K562 (cell line): ENCODE data around the gene SORCS1. TPM values are rescaled to one million over a fixed set of nuclear protein-coding genes. Genes with fewer than 3 reads are reported as not detected.

Source experiments
- ATAC-seq: fragments of 200-7000 bp; cut with Tn5 transposase; 3 replicates; pipeline ENCODE4 v1.9.1; 2020; ENCODE audit warnings: moderate library complexity
- BruUV-seq: library from RNA; stranded (reverse); fragments of 400-500 nt; replicated peaks from 2 replicates; lab custom pipeline; 2021; lab: Mats Ljungman, UMichigan
- CTCF ChIA-PET: fragments of 300-600 bp; formaldehyde crosslinking; extraction: SDS; loops from one replicate; lab custom pipeline; 2021; ENCODE audit warnings: low intra/inter-chr PET ratio; lab: Yijun Ruan, JAX
- POLR2A ChIA-PET: fragments of 300-600, 350-650 bp; sonication (Branson Sonifier 250); formaldehyde crosslinking; extraction: SDS; loops from one replicate; lab custom pipeline; 2021; ENCODE audit warnings: antibody characterized with exemption, inconsistent platforms; lab: Yijun Ruan, JAX
- DNase-seq, 4 experiments: peaks; one replicate each; pipeline versions ENCODE4 v3.0.0 to v3.0.0-alpha.2; 2011 to 2018; ENCODE audit warnings: low spot score in 3 of 4, mixed read lengths in 3 of 4; ENCODE audit errors: extremely low read depth in 1 of 4
- FAIRE-seq: peaks from 2 replicates; lab custom pipeline; 2011; peaks lifted over from hg19 to GRCh38; lab: Jason Lieb, UNC
- H2AFZ ChIP-seq: 2 replicates; pipeline ENCODE4 v1.6.0; 2011; ENCODE audit warnings: low read depth, low read length, control low read depth, inconsistent platforms
- H3K27ac ChIP-seq: fragments of 200-600 bp; 3 replicates; pipeline ENCODE4 v1.8.0; 2011; ENCODE audit warnings: low read depth, mild to moderate bottlenecking, control low read depth, inconsistent platforms, low read length, moderate library complexity, mixed read lengths; ENCODE audit errors: extremely low read depth
- H3K27me3 ChIP-seq, 2 experiments: fragments of 300-600 bp in 1 of 2; 2 replicates in 1 of 2; 3 replicates in 1 of 2; pipeline versions ENCODE4 v1.6.0 to v1.8.0; 2011; ENCODE audit warnings: inconsistent platforms in 2 of 2, low read length in 2 of 2, mild to moderate bottlenecking in 1 of 2, mixed read lengths in 1 of 2, moderate library complexity in 1 of 2; ENCODE audit not compliant: control insufficient read depth in 2 of 2, insufficient read depth in 2 of 2
- H3K36me3 ChIP-seq: fragments of 300-600 bp; 3 replicates; pipeline ENCODE4 v1.8.0; 2011; ENCODE audit warnings: mild to moderate bottlenecking, low read length, inconsistent platforms; ENCODE audit not compliant: control insufficient read depth, insufficient read depth
- H3K4me1 ChIP-seq, 2 experiments: fragments of 200-600 bp in 1 of 2; replicated peaks in 1 of 2; 2 replicates in 1 of 2; 3 replicates in 1 of 2; pipeline versions ENCODE4 v1.5.1 to v1.8.0; 2011; ENCODE audit warnings: inconsistent platforms in 2 of 2, low read length in 2 of 2, mild to moderate bottlenecking in 1 of 2, mixed read lengths in 1 of 2, moderate library complexity in 1 of 2; ENCODE audit not compliant: control insufficient read depth in 2 of 2, insufficient read depth in 2 of 2
- H3K4me2 ChIP-seq: 2 replicates; pipeline ENCODE4 v1.6.1; 2011; ENCODE audit warnings: low read length, control low read depth, inconsistent platforms, mixed read lengths; ENCODE audit not compliant: insufficient read depth
- H3K4me3 ChIP-seq: fragments of 200-600 bp; sonication (generic), shearing (Covaris generic); 2 replicates; pipeline ENCODE4 v1.5.1; 2016; ENCODE audit warnings: control low read depth, inconsistent platforms
- H3K79me2 ChIP-seq: fragments of 200-600 bp; 3 replicates; pipeline ENCODE4 v1.8.0; 2011; ENCODE audit warnings: low read length, inconsistent platforms; ENCODE audit not compliant: control insufficient read depth, insufficient read depth
- H3K9ac ChIP-seq, 2 experiments: 2 replicates each; pipeline versions ENCODE4 v1.6.0 to v1.6.1; 2011; ENCODE audit warnings: low read depth in 2 of 2, low read length in 2 of 2, control low read depth in 1 of 2, inconsistent platforms in 1 of 2, mild to moderate bottlenecking in 1 of 2, mixed read lengths in 1 of 2; ENCODE audit not compliant: insufficient read depth in 1 of 2
- H3K9me1 ChIP-seq: one replicate; pipeline ENCODE4 v1.6.0; 2011; ENCODE audit warnings: inconsistent platforms, mild to moderate bottlenecking, low read length, moderate library complexity; ENCODE audit not compliant: control insufficient read depth, insufficient read depth
- H3K9me3 ChIP-seq: replicated peaks from 2 replicates; pipeline ENCODE4 v1.5.1; 2011; ENCODE audit warnings: low read depth, low read length, inconsistent platforms; ENCODE audit not compliant: control insufficient read depth, insufficient read depth
- H4K20me1 ChIP-seq: replicated peaks from 2 replicates; pipeline ENCODE4 v1.6.1; 2011; ENCODE audit warnings: low read length, inconsistent platforms, mixed read lengths; ENCODE audit not compliant: control insufficient read depth, insufficient read depth
- E2F8 ChIP-seq: fragments of 450-650 bp; IDR thresholded peaks from 2 replicates; pipeline ENCODE4 v1.7.1; 2018; ENCODE audit warnings: mild to moderate bottlenecking, low read depth; ENCODE audit not compliant: partially characterized antibody
- ETV5 ChIP-seq: sonication (generic); formaldehyde crosslinking; IDR thresholded peaks from 2 replicates; pipeline ENCODE4 v1.4.0; 2020; ENCODE audit warnings: low read depth, mild to moderate bottlenecking, missing genetic modification reagents
- LCOR ChIP-seq: sonication (generic); formaldehyde crosslinking; IDR thresholded peaks from 2 replicates; pipeline ENCODE4 v1.8.0; 2022; ENCODE audit warnings: mild to moderate bottlenecking, missing genetic modification reagents
- WGBS: fragments of 100-300 bp; shearing (Covaris generic); methylation state at CpG from one replicate; pipeline ENCODE4 v1.1.6; 2016; ENCODE audit warnings: low coverage, mixed read lengths; ENCODE audit not compliant: insufficient coverage; ENCODE audit errors: missing lambda C conversion rate; 5-methylcytosine and 5-hydroxymethylcytosine counted together
- in situ Hi-C: fragments of 300-500 bp; cut with MboI; formaldehyde crosslinking; loops from 4 replicates; pipeline ENCODE4 v1.15.0; 2018; ENCODE audit warnings: inconsistent platforms, mixed read lengths
- intact Hi-C: fragments of 100-400 bp; cut with micrococcal nuclease; formaldehyde crosslinking; loops from 2 replicates; pipeline ENCODE4 v1.14.2; 2022
- polyA plus RNA-seq, 8 experiments: library from polyadenylated mRNA; depleted of rRNA in 4 of 8; stranded (reverse) in 5 of 8; unstranded in 3 of 8; fragments of >200 nt; fragmentation: Nextera tagmentation in 2 of 8; fragmentation: Illumina TruSeq in 1 of 8; extraction: Ambion mirVana in 2 of 8; extraction: Trizol in 1 of 8; gene quantifications; 2 replicates each; pipeline versions ENCODE4 v1.2.1 to v1.2.3, GENCODE V29; 2011 to 2014; ENCODE audit warnings: inconsistent platforms in 1 of 8, missing spikeins in 1 of 8
- total RNA-seq, 7 experiments: library from RNA; depleted of rRNA in 6 of 7; stranded (reverse); fragments of >200 nt in 6 of 7; fragmentation: Illumina TruSeq in 2 of 7; extraction: Trizol in 2 of 7; gene quantifications; 2 replicates each; pipeline versions ENCODE4 v1.2.1 to v1.2.3, GENCODE V29; 2011 to 2021; ENCODE audit warnings: low replicate concordance in 1 of 7

Gene SORCS1
- total and polyA plus RNA-seq, 9 of the 15 experiments (the other 6 are each of a cell fraction or from before 2014, with no cell fraction given): 1.5 to 3.9 (median 2.7) TPM

- no peak for DNase-seq
- Histone ChIP-seq H3K4me1 (no peaks in the 10 kb centered on the region), H3K9me1 (no peaks in the 10 kb centered on the region), H3K27ac (no peak overlapping the region), H3K9me3 (no peaks in the 10 kb centered on the region), H3K27me3 (no peaks in the 10 kb centered on the region), H3K9ac (no peak overlapping the region)
- in situ Hi-C loops: no loop called here
- CTCF ChIA-PET: no interaction called here
- POLR2A ChIA-PET: no interaction called here
- BruUV-seq: no TSS peak
- TF ChIP-seq ETV5 (CRISPR knock-in tag) (no peak), E2F8 (no peak), LCOR (CRISPR knock-in tag) (no peak)
- TF ChIP-seq, all 486 proteins: peak for 0
- Histone ChIP-seq H2AFZ (no peak overlapping the region), H3K79me2 (no peaks in the 10 kb centered on the region), H3K4me2 (no peak overlapping the region), H3K36me3 (no peaks in the 10 kb centered on the region), H3K4me3 (no peak overlapping the region), H4K20me1 (no peaks in the 10 kb centered on the region)
- 0% methylated on average over 2 of the region's 2 CpGs for WGBS
- FAIRE-seq (no peak), ATAC-seq (no peak)
- intact Hi-C loops: no loop called here
Measured at GRCh38 chr10:106528702-106529101, 635.8 kb downstream of the SORCS1 start.
